NCI-H2171 treated with DMSO at 0.1 percent for 48 hours (cell line): ENCODE measurements around the gene ALG8.
"Not testable (repeated sequence)": the region's sequence is repeated elsewhere in the genome, so short reads cannot be mapped to it uniquely, and the experiment has no call there.

Experiments
- DNase-seq: peaks from one replicate; lab custom pipeline; 2025; lab: John Stamatoyannopoulos, UW

The ALG8 gene

DNA sequence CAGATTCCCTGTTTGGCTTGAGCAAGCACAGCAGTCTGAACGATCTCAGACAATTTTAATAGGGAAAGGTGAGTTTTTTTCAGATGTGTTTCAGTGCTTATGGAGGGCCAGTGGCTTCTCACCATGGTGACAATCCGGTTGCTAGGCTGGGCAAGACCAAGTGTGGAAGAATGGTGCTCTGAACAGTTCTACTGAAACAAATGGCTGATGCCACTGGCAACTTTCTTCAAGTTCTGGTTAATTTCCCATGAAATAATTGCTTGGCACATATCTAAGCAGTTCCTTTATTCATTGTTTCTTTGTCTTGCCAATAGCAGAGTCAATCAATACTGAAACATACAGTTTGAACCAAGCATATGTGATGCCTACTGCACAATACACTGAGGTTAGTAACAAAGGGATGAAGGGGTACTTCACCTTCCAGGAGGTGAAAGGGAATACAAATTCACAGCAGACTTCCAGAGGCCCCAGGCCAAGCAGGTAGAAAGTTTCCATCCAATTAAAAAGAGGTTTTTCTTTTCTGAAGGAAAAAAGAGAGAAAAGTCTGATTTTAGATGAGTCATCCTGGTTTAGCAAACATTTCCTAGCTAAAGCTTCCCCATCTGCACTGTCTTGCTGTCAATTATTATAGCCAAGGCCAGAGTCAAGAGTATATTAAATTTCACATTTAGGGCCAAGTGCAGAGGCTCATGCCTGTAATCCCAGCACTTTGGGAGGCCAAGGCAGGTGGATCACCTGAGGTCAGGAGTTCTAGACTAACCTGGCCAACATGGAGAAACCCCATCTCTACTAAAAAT lies 38.6 kb downstream of the ALG8 start:
- DNase-seq = peak; percentile 89

DNA sequence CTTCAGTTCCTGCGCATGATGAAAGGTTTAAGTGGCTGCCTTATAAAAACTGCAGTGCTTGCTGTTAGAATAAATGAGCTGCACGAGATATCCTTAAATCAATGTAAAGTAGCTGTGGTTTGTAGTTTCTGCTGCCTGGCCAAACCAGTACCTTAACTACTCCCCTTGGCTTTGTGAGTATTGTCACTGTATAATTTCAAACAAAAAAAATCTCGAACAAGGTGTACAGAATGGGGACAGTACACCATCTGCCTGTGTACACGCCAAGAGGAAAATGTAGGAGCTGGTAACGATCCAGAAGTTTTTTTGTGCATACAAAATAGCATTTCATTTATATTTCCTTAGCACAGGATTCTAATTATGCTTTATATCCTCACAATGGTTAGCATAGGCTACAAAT lies 39.2 kb downstream of the ALG8 start:
- peak; percentile 88 for DNase-seq

DNA sequence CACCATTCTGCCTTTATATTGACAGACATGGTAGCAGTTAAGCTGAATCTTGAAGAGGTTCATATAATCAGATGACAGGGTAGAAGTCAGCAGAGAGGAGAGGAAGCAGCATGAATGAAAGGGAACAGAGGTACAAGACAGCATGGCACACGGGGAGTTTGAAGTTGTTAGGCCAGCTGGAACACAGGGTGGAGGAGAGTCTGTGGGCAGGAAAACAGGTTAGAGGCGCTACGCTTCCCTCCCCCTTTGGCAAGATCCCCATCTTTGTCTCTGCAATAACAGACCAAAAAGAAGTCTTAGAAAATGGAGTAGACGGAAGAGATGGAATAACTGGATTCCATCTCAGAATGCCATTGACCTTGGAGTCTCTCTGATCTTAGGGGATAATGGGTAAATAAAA lies 39.8 kb downstream of the ALG8 start:
- DNase-seq = peak; percentile 64

DNA sequence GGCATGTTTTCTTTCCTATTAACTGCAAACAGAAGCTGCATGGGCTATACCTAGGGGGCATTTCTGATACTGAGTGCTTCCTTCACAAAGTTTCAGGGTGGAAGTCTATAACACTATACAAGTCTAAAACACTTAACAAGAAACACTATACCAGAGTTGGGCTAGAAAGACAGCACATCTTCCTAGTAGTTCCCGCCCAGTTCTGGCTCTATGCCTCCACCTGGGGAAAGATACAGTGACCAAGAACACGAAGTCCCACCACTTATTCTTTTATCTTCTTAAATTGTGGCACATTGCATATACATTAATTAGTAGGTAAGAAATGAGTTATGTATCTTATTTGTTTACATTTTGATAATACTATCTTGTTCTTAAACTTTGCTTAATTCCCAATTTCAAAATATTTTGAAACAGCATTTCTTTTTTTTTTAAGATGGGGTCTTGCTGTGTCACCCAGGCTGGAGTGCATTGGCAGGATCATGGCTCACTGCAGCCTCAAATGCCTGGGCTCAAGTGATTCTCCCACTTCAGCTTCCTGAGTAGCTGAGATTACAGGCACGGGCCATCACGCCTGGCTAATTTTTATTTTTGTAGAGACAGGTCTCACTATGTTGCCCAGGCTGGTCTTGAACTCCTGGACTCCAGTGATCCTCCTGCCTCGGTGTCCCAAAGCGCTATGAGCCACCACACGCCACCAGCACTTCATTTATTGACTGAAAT lies 41.6 kb downstream of the ALG8 start:
- no peak for DNase-seq

DNA sequence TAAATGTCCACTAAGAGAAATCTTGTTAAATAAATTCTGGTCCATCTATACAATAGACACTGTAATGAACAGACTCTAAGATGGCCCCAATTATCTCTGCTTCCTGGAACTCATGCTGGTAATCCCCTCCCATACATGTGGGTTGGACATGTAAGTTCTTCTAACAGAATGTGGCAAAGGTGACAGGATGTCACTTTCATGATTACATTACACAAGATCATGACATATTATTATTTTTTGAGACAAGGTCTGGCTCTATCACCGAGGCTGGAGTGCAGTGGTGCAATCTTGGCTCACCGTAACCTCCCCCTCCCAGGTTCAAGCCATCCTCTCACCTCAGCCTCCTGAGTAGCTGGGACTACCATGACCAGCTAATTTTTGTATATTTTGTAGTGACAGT lies 45.2 kb downstream of the ALG8 start:
- no peak for DNase-seq

DNA sequence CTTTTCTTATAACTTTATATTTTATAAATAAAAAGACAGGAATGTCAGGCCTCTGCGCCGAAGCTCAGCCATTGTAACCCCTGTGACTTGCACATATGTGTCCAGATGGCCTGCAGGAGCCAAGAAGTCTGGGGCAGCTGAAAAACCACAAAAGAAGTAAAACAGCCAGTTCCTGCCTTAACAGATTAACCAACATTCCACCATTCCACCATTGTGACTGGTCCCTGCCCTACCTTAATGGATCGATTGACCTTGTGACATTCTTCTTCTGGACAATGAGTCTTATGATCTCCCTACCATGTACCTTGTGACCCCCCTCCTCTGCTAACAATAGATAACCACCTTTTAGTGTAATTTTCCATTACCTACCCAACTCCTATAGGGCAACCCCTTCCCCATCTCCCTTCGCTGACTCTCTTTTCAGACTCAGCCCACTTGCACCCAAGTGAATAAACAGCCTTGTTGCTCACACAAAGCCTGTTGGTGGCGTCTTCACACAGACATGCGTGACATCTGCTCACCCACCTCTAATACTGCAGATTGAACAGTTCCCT lies 52.8 kb downstream of the ALG8 start:
- DNase-seq = not testable (repeated sequence)

DNA sequence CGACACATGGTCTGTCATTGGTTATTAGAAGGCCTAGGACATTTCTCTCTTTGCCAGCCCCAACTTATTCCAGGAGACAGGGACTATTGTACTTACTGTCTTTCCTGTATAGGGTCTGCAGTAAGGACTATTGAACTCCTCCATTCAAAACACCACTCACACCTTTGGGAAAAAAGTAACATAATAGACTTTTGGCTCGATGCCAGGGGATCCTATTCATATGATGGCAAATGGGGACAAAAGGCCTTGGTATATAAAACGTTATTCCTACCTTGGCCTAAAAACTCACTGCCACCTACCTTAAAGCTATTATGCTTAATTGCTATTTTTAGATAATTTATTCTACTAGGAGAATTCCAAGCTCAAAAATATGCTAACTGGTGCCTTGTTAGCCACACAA lies 53.5 kb downstream of the ALG8 start:
- DNase-seq = peak; percentile 24

DNA sequence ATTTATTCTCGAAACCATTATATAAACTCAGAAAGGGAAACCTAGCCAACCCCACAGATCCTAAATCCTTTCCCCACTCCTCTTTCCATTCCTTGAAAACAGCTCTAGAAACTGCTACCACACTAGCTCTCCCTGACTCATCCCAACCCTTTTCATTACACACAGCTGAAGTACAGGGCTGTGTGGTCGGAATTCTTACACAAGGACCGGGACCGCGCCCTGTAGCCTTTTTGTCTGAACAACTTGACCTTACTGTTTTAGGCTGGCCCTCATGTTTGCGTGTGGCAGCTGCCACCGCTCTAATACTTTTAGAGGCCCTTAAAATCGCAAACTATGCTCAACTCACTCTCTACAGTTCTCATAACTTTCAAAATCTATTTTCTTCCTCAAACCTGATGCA lies 54.9 kb downstream of the ALG8 start:
- DNase-seq = not testable (repeated sequence)

DNA sequence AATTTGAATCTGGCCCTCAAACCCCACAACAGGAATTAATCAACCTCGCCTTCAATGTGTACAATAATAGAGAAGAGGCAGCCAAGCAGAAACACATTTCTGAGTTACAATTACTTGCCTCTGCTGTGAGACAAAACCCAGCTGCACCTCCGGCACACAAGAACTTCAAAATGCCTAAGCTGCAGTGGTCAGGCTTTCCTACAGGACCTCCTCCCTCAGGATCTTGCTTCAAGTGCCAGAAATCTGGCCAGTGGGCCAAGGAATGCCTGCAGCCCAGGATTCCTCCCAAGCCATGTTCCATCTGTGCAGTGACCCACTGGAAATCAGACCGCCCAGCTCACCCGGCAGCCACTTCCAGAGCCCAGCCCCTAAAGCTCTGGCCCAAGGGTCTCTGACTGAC lies 56.4 kb downstream of the ALG8 start:
- DNase-seq = no peak

DNA sequence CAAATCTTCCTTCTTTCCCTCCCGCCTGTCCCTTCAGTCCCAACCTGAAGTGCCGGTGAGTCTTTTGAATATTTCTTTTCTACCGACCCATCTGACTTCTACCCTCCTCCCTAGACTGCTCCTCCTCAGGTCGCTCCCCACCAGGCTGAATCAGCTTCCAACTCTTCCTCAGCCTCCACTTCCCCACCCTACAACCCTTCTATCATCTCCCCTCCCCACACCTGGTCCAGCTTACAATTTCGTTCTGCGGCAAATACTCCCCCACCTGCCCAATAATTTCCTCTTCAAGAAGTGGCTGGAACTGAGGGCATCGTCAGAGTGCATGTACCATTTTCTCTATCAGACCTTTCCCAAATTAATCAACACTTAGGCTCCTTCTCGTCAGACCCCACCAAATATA lies 57.3 kb downstream of the ALG8 start:
- no peak for DNase-seq

DNA sequence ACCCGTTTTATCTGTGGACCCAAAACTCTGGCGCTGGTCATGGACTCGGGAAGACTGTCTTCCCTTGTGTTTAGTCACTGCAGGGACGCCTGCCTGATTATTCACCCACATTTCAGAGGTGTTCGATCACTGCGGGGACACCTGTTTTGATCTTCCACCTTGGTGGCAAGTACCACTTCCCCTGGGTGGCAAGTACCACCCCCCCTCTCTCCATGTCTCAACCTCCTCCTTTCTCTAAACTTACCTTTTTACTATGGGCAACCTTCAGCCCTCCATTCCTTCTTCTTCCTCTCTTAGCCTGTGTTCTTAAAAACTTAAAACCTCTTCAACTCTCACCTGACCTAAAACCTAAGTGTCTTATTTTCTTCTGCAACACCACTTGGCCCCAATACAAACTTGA lies 57.8 kb downstream of the ALG8 start:
- DNase-seq = no peak

DNA sequence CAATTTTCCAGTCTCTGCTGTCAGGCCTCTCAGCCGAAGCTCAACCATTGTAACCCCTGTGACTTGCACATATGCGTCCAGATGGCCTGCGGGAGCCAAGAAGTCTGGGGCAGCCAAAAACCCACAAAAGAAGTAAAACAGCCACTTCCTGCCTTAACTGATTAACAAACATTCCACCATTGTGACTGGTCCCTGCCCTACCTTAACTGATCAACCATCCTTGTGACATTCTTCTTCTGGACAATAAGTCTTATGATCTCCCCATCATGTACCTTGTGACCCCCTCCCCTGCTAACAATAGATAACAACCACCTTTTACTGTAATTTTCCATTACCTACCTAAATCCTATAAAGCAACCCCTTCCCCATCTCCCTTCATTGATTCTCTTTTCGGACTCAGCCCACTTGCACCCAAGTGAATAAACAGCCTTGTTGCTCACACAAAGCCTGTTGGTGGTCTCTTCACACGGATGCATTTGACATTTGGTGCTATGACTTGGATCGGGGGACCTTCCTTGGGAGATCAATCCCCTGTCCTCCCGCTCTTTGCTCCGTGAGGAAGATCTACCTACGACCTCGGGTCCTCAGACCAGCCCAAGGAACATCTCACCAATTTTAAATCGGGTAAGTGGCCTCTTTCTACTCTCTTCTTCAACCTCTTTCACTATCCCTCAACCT lies 58.5 kb downstream of the ALG8 start:
- no peak for DNase-seq

DNA sequence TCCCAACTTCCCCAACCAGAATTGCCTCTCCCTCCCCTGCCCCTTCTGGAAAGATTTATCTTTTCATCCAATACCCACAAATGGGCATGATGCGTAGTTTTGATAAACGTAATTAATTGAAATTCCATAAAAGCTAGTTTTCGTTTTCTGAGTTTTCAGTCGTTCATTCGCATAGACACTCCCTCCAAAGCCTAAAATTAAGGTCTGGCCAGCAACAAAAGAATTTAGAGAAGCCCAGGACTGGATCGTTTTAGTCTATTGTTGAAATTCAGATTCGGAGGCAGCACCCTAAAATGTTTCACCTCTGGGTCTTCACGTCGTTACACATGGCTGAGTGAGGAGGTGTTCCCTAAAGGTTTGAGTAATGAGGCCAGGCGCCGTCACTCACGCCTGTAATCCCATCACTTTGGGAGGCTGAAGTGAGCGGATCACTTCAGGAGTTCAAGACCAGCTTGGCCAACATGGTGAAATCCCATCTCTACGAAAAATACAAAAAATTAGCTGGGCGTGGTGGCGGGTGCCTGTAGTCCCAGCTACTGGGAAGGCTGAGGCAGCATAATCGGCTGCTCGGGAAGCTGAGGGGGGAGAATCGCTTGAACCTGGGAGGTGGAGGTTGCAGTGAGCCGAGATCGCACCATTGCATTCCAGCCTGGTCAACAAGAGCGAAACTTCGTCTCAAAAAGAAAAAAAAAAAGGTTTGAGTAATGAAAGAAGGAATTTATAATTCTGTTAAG lies 59.2 kb downstream of the ALG8 start:
- no peak for DNase-seq

DNA sequence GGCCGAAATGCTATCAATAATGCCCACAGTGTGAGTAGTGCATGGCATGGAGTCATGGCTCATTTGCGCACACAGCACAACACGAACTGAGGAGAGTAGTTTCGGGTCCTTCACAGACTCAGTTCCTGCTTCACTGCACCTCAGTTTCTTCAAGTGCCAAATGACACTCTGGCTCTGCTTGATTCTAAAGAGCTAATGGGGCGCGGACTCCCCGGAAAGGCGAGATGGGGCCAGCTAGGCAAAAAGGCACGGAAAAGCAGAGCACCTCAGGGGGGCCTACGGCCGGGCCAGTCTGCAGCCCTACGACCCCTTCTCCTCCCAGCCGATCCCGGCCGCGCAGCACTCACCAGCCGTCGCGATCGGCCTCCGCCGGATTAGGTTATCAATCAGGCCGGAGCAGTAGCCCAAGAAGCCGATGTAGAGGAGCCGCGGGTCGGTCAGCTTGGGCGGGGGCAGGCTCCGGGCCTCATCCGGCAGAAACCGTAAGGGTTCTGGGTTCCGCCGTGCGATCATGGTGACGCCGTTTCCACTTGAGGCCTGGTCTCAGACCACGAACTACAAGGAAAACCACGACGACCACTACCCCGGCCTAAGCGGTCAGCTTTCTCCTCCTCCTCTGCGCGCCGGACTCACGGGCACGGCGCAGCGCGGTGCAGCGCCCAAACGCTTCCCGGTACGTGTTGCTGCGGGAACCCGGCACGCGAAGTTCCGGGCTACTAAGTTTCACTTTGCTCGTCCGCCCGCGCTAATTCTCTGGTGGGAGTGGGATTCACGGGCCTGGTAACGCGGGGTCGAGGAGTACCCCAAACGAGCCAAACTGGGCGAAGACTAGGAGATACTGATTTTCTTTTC lies 60.0 kb downstream of the ALG8 start, which contains the start of gene NDUFC2:
Gene NDUFC2, minus strand, starts transcription at position 631 of the 852 bp plus-strand sequence. Its CDS starts 118 bp downstream, at position 513.
- peak; percentile 79 for DNase-seq

DNA sequence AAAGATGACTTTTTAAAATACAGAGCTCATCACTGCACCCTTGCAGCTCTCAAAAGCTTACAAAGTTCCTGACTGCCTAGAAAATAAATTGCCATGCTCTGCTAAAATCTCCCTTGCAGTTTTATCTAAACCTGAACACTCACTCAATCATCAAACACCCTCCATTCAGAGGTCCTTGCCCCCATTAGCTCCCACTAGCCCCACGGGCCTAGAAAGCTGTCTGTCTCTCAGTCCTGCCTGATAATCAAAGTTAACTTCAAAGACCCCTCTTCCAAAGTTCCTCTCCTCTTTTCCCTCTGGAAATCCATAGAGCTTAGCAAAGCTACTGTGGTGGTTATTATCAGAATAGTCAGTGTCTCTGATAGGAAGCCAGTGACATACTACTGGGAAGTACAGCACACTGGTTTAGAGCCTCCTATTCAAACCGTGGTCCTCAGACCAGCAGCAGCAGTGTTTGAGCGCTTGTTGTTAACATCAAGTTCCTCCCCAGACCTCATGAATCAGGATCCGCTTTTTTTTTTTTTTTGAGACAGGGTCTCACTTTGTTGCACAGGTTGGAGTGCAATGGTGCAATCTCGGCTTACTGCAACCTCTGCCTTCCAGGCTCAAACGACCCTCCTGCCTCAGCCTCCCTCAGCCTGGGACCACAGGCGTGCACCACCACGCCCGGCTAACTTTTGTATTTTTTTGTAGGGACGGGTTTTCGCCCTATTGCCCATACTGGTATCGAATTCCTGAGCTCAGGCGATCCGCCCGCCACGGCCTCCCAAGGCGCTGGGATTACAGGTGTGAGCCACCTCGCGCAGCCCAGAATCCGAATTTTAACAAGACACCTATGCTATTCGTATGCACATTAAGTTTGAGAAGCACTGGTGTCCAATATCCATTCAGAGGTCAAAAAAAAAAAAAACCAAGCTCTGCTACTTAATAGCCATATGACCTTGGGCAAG lies 60.9 kb downstream of the ALG8 start:
- DNase-seq = peak; percentile 32

DNA sequence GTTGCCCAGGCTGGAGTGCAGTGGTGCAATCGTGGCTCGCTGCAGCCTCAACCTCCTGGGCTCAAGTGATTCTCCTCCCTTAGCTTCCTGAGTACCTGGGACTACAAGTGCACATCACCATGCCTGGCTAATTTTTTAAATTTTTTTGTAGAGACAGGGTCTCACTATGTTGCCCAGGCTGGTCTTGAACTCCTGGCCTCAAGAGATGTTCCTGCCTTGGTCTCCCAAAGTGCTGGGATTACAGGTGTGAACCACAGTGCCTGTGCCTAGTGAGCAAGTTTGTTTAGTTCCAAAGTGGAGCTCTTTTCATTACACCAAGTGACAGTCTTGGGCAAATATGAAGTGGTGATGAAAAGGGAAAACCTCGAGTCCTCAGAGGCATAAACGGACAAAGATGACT lies 61.8 kb downstream of the ALG8 start:
- DNase-seq = not testable (repeated sequence)

DNA sequence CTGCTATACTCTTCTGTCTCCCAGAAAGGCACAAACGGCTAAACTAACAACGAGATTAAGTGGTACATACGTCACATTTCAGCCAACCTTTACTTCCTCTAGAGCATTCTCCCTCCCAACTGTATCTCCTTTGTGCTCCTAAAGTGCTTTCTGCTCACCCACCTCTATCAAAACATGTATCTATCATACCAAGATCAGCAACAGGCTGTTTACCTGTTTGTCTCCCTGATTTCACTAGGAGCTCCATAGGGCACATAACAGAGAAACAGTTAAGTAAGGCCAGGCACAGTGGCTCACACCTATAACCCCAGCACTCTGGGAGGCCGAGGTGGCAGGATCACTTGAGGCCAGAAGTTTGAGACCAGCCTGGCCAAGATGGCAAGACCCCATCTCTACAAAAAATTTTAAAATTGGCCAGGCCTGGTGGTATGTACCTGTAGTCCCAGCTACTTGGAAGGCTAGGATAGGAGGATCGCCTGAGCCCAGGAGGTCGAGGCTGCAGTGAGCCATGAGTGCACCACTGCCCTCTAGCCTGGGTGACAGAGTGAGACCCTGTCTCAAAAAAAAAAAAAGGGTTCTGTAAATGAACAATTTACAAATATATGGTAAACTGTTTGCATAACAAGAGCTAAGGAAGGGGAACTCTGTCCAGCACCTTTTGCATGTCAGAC lies 62.6 kb downstream of the ALG8 start:
- no peak for DNase-seq

DNA sequence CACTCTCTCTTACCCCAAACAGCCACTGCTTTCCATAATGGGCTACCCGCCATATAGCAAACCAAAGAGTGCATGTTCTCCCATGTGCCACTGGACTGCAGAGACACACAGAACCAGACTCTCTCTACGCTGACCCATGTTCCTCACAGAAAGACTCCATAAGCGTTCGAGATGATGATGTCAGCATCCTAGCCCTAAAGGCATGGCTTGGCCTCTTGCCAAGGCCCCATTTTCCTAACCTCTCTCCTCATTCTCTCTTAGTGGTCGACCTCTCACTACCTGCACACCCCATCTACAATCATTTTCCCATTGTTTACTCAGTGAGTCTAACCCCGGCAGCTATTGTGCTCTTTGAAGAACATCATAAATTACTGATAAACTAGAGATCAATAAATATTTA lies 64.7 kb downstream of the ALG8 start:
- no peak for DNase-seq

DNA sequence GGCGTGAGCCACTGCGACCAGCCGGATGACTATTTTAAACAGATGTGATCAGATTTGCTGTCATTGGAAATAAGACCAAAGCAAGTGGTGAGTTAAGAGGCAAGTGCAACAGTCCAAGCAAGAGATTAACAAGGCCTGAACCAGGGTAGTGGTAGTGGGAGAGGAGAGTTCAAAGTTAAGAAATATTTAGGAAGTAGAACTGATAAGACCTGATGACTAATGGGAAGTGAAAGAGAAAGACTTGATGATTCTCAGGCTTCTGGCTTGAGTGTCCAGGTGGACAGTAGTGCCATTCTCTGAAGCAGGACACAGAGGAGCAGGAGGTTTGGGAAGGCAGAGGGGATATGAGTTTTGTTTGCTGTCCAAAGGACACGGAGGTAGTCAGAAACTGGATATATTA lies 67.0 kb downstream of the ALG8 start:
- no peak for DNase-seq
